ENCODE data around the gene RIN1.

DNA sequence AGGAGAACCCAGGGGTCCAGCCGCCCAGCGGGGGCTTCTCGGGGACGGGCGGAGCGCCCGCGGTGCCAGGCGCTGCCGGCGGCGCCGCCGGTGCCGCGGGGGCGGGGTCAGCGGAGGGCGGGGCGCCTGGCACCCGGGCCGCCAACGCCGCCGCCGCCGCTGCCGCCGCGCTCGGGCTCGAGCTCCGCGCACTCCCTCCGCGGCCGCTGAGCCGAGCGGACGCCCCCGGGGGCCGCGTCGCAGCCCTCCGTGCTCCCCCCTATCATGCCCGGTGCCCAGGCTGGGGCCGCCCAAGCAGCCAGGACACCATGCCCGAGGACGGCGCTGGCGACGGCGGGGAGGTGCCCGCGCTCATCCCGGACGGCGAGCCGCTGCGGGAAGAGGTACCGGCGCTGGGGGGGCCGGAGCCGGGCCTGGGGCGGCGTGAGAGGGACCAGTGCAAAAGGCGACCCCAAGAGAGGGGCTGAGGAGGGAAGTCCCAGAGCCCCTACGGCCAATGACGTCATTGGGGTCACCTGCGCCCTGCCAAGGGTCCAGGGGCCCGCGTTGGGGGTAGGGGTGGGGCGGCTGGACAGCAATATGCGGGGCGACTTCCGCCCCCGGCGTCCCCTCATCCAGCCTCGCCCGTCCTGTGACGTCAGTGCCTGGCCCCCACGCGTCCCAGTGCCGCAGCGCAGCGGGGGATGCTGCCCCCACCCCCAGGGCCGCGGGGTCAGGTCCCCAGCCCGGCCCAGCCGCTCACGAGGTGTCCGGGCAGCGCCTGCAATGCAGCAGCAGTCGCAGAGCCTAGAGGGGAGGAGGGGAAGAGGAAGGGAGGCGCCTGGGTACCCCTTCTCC is 44.3 kb downstream of the RIN1 start, which contains the start of gene TMEM151A:
- TF ChIP-seq POLR2A (IDR thresholded peaks at IDR 0.05; ENCODE audit: low read depth, low read length) (no peak), POLR2AphosphoS5 (IDR thresholded peaks at IDR 0.05; ENCODE audit: low read depth, low read length) (no peak), TAF1 (IDR thresholded peaks at IDR 0.05; ENCODE audit: low read depth, low read length) (no peak), SPI1 (IDR thresholded peaks at IDR 0.05; ENCODE audit: low read depth, low read length) (no peak)
